ENCODE measurements around the gene SLC29A2.

- no peak for TF ChIP-seq CTCF (IDR thresholded peaks at IDR 0.05)
- no peak for TF ChIP-seq POLR2A (IDR thresholded peaks at IDR 0.05)
These were observed 22.4 kb upstream of the SLC29A2 start for GRCh38 chr11:66393954-66394353.
